Esophagus squamous epithelium (tissue), 4 donors: ENCODE data around the gene CREB5.

Experiments
- CTCF ChIP-seq, 6 experiments: fragments of 450-650 bp in 4 of 6; fragments of 200-600 bp in 2 of 6; sonication (generic) in 2 of 6; IDR thresholded peaks; one replicate each; pipeline ENCODE4 v1.5.1; 2016 to 2019; ENCODE audit warnings: antibody characterized with exemption in 6 of 6, mild to moderate bottlenecking in 4 of 6, moderate library complexity in 4 of 6
- POLR2A ChIP-seq, 4 donors: fragments of 450-650 bp; IDR thresholded peaks; one replicate each; pipeline ENCODE4 v1.6.1; 2017; ENCODE audit warnings: antibody characterized with exemption in 4 of 4, mild to moderate bottlenecking in 4 of 4, moderate library complexity in 3 of 4

GRCh38 chr7:28726555-28726954, 314.2 kb downstream of the CREB5 start:
- TF ChIP-seq CTCF (IDR thresholded peaks at IDR 0.05) (no peak), POLR2A (IDR thresholded peaks at IDR 0.05) (no peak)
